DND-41 (cell line): ENCODE measurements around the gene TARDBP.

Source experiments
- ATAC-seq: fragments of 200-7000 bp; cut with Tn5 transposase; 3 replicates; pipeline ENCODE4 v1.9.1; 2021; ENCODE audit warnings: low read depth; ENCODE audit not compliant: insufficient read depth
- DNase-seq: peaks from one replicate; pipeline ENCODE4 v3.0.0-alpha.2; 2020
- H2AFZ ChIP-seq: 2 replicates; pipeline ENCODE4 v1.6.0; 2012; ENCODE audit warnings: low read depth, low read length
- H3K27ac ChIP-seq: 2 replicates; pipeline ENCODE4 v1.5.1; 2012; ENCODE audit warnings: low read length, inconsistent platforms
- H3K27me3 ChIP-seq: fragments of 200-600 bp; sonication (generic); 2 replicates; pipeline ENCODE4 v1.6.0; 2012; ENCODE audit warnings: low read length, mild to moderate bottlenecking, inconsistent platforms; ENCODE audit not compliant: insufficient read depth, poor library complexity
- H3K36me3 ChIP-seq: 2 replicates; pipeline ENCODE4 v1.5.1; 2012; ENCODE audit warnings: low read length, inconsistent platforms; ENCODE audit not compliant: insufficient read depth
- H3K4me1 ChIP-seq: 2 replicates; pipeline ENCODE4 v1.5.1; 2012; ENCODE audit warnings: mild to moderate bottlenecking, low read length; ENCODE audit not compliant: insufficient read depth
- H3K4me2 ChIP-seq: 2 replicates; pipeline ENCODE4 v1.6.0; 2012; ENCODE audit warnings: mild to moderate bottlenecking, moderate library complexity, low read length, inconsistent platforms; ENCODE audit not compliant: insufficient read depth
- H3K4me3 ChIP-seq, 2 experiments: fragments of 200-600 bp in 1 of 2; shearing (Covaris generic) in 1 of 2; 2 replicates each; pipeline ENCODE4 v1.5.1; 2012 to 2016; ENCODE audit warnings: inconsistent platforms in 2 of 2, low read length in 2 of 2, mild to moderate bottlenecking in 2 of 2, low read depth in 1 of 2, moderate library complexity in 1 of 2
- H3K79me2 ChIP-seq: 2 replicates; pipeline ENCODE4 v1.6.0; 2012; ENCODE audit warnings: low read length, inconsistent platforms; ENCODE audit not compliant: insufficient read depth
- H3K9ac ChIP-seq: 2 replicates; pipeline ENCODE4 v1.6.0; 2012; ENCODE audit warnings: low read depth, mild to moderate bottlenecking, inconsistent platforms, low read length, moderate library complexity
- H3K9me3 ChIP-seq: 2 replicates; pipeline ENCODE4 v1.5.1; 2012; ENCODE audit warnings: low read length, moderate library complexity, mild to moderate bottlenecking, inconsistent platforms; ENCODE audit not compliant: insufficient read depth, severe bottlenecking
- H4K20me1 ChIP-seq: 2 replicates; pipeline ENCODE4 v1.6.0; 2012; ENCODE audit warnings: low read length; ENCODE audit not compliant: insufficient read depth
- CTCF ChIP-seq: IDR thresholded peaks from 2 replicates; pipeline ENCODE4 v1.5.1; 2012; ENCODE audit warnings: borderline replicate concordance, low read length, moderate library complexity, mild to moderate bottlenecking; ENCODE audit not compliant: poor library complexity, severe bottlenecking; ENCODE audit errors: extremely low read depth
- EZH2 ChIP-seq: IDR thresholded peaks from 3 replicates; pipeline ENCODE4 v1.6.1; 2012; ENCODE audit warnings: borderline replicate concordance, low read depth, mild to moderate bottlenecking, moderate library complexity, low read length, inconsistent platforms; ENCODE audit not compliant: severe bottlenecking

TARDBP gene

GRCh38 chr1:11024874-11025203, 12.4 kb downstream of the TARDBP start:
- Histone ChIP-seq H4K20me1 (peaks cover 27% of the 10 kb centered on the region; the same call in 1 of the 2 replicates), H3K9me3 (no peaks in the 10 kb centered on the region), H3K4me3 (no peak overlapping the region), H3K4me1 (no peaks in the 10 kb centered on the region), H3K36me3 (peaks cover 73% of the 10 kb centered on the region), H3K27ac (no peak overlapping the region), H3K9ac (no peak overlapping the region), H3K27me3 (no peaks in the 10 kb centered on the region), H3K4me2 (no peak overlapping the region), H2AFZ (no peak overlapping the region), H3K79me2 (no peaks in the 10 kb centered on the region)
- DNase-seq (no peak), ATAC-seq (no peak)
- TF ChIP-seq EZH2 = no peak
- no peak for TF ChIP-seq CTCF

GRCh38 chr1:11025618-11026017, 13.2 kb downstream of the TARDBP start:
- H3K79me2 ChIP-seq = no peaks in the 10 kb centered on the region
- DNase-seq (no peak), ATAC-seq (no peak)
- H4K20me1 ChIP-seq = peaks cover 27% of the 10 kb centered on the region; the same call in 1 of the 2 replicates
- no peak overlapping the region for H3K27ac ChIP-seq
- H3K4me1 ChIP-seq = no peaks in the 10 kb centered on the region
- no peaks in the 10 kb centered on the region for H3K9me3 ChIP-seq
- no peak overlapping the region for H3K9ac ChIP-seq
- H3K4me3 ChIP-seq = no peak overlapping the region
- no peaks in the 10 kb centered on the region for H3K27me3 ChIP-seq
- no peak for TF ChIP-seq EZH2
- TF ChIP-seq CTCF = no peak
- H2AFZ ChIP-seq = no peak overlapping the region
- H3K36me3 ChIP-seq = peaks cover 70% of the 10 kb centered on the region
- no peak overlapping the region for H3K4me2 ChIP-seq

- H3K36me3 ChIP-seq = peaks cover 67% of the 10 kb centered on the region
- no peak overlapping the region for H2AFZ ChIP-seq
- H3K4me1 ChIP-seq = no peaks in the 10 kb centered on the region
- H3K27me3 ChIP-seq = no peaks in the 10 kb centered on the region
- no peak for DNase-seq
- TF ChIP-seq EZH2 (no peak), CTCF (no peak)
- peaks cover 27% of the 10 kb centered on the region; the same call in 1 of the 2 replicates for H4K20me1 ChIP-seq
- no peaks in the 10 kb centered on the region for H3K9me3 ChIP-seq
- H3K9ac ChIP-seq = no peak overlapping the region
- no peak for ATAC-seq
- no peak overlapping the region for H3K27ac ChIP-seq
- H3K4me3 ChIP-seq = no peak overlapping the region
- no peaks in the 10 kb centered on the region for H3K79me2 ChIP-seq
- no peak overlapping the region for H3K4me2 ChIP-seq
These were observed 13.6 kb downstream of the TARDBP start for GRCh38 chr1:11026052-11026451.

GRCh38 chr1:11026903-11027302, 14.4 kb downstream of the TARDBP start:
- Histone ChIP-seq H3K27ac (no peak overlapping the region), H3K9me3 (no peaks in the 10 kb centered on the region), H3K79me2 (no peaks in the 10 kb centered on the region), H3K9ac (no peak overlapping the region), H2AFZ (no peak overlapping the region), H3K4me3 (no peak overlapping the region), H4K20me1 (peaks cover 21% of the 10 kb centered on the region; the same call in 1 of the 2 replicates), H3K36me3 (peaks cover 59% of the 10 kb centered on the region), H3K4me2 (no peak overlapping the region), H3K4me1 (no peaks in the 10 kb centered on the region), H3K27me3 (no peaks in the 10 kb centered on the region)
- no peak for TF ChIP-seq EZH2
- no peak for TF ChIP-seq CTCF
- DNase-seq (no peak), ATAC-seq (0 out of 3 replicates have a peak, but pooled peaks have one; percentile 12)
